Left ventricle myocardium inferior (tissue), 1 donor: ENCODE results near the gene B3GNT5. TPM values are rescaled to one million over a fixed set of nuclear protein-coding genes. Genes with fewer than 3 reads are reported as not detected.

ENCODE experiments used
- DNase-seq: peaks from one replicate; pipeline ENCODE4 v3.0.0-alpha.2; 2020
- H3K27ac ChIP-seq: fragments of 200-600 bp; replicated peaks from 2 replicates; pipeline ENCODE4 v1.8.0; 2021
- H3K27me3 ChIP-seq: fragments of 200-600 bp; 2 replicates; pipeline ENCODE4 v1.8.0; 2021; ENCODE audit warnings: low read depth
- H3K36me3 ChIP-seq: fragments of 200-600 bp; 2 replicates; pipeline ENCODE4 v1.8.0; 2021
- H3K4me1 ChIP-seq: fragments of 200-600 bp; 2 replicates; pipeline ENCODE4 v1.8.0; 2021
- H3K4me3 ChIP-seq: fragments of 200-600 bp; 2 replicates; pipeline ENCODE4 v1.8.0; 2021; ENCODE audit warnings: mild to moderate bottlenecking, moderate library complexity
- H3K9me3 ChIP-seq: fragments of 200-600 bp; replicated peaks from 2 replicates; pipeline ENCODE4 v1.8.0; 2021
- CTCF ChIP-seq: fragments of 200-600 bp; IDR thresholded peaks from 2 replicates; pipeline ENCODE4 v1.8.0; 2021; ENCODE audit warnings: antibody characterized with exemption, mild to moderate bottlenecking, borderline replicate concordance
- intact Hi-C: fragments of 100-400 bp; cut with micrococcal nuclease; formaldehyde crosslinking; loops from one replicate; pipeline ENCODE4 v1.11.0; 2022
- total RNA-seq: library from RNA; stranded (reverse); fragmentation: NEBNext Ultra II Directional; extraction: Animal tissue kit (Norgen Biotek cat#: 25700); gene quantifications from one replicate; pipeline ENCODE4 v1.2.1, GENCODE V29; 2021
- donor health status: DM: no; HTN: yes; CAD: no; lungs with severe emphysema.

B3GNT5 gene
- total RNA-seq, 1 donor from 2014 or later = 2.1 TPM

GRCh38 chr3:183254487-183255347, 1.7 kb downstream of the B3GNT5 start:
- DNase-seq = peak; percentile 30
- Histone ChIP-seq H3K9me3 (no peaks in the 10 kb centered on the region), H3K4me1 (peaks cover 29% of the 10 kb centered on the region), H3K4me3 (peak overlapping the region; percentile 84), H3K27ac (peak overlapping the region; percentile 85), H3K36me3 (no peaks in the 10 kb centered on the region), H3K27me3 (no peaks in the 10 kb centered on the region)
- TF ChIP-seq CTCF = no peak
- intact Hi-C loops = no loop called here

- DNase-seq = no peak
- Histone ChIP-seq H3K36me3 (no peaks in the 10 kb centered on the region), H3K4me3 (peak overlapping the region; percentile 84), H3K4me1 (peaks cover 32% of the 10 kb centered on the region), H3K27ac (peak overlapping the region; percentile 85), H3K9me3 (no peaks in the 10 kb centered on the region), H3K27me3 (no peaks in the 10 kb centered on the region)
- intact Hi-C loops = no loop called here
- TF ChIP-seq CTCF = no peak
Observed at GRCh38 chr3:183255348-183255730, 2.3 kb downstream of the B3GNT5 start.

- DNase-seq = no peak
- Histone ChIP-seq H3K9me3 (no peaks in the 10 kb centered on the region), H3K4me1 (peaks cover 20% of the 10 kb centered on the region), H3K27me3 (no peaks in the 10 kb centered on the region), H3K27ac (no peak overlapping the region), H3K36me3 (no peaks in the 10 kb centered on the region), H3K4me3 (no peak overlapping the region)
- intact Hi-C loops = no loop called here
- TF ChIP-seq CTCF = no peak
Observed at GRCh38 chr3:183259087-183259486, 6.0 kb downstream of the B3GNT5 start.

GRCh38 chr3:183259621-183260020, 6.6 kb downstream of the B3GNT5 start:
- Histone ChIP-seq H3K4me3 (no peak overlapping the region), H3K4me1 (peaks cover 20% of the 10 kb centered on the region), H3K36me3 (no peaks in the 10 kb centered on the region), H3K27me3 (no peaks in the 10 kb centered on the region), H3K9me3 (no peaks in the 10 kb centered on the region), H3K27ac (peak overlapping the region; percentile 16)
- intact Hi-C loops = no loop called here
- no peak for TF ChIP-seq CTCF
- no peak for DNase-seq

GRCh38 chr3:183260167-183260904, 7.3 kb downstream of the B3GNT5 start:
- Histone ChIP-seq H3K27ac (peak overlapping the region; percentile 16), H3K27me3 (no peaks in the 10 kb centered on the region), H3K4me3 (no peak overlapping the region), H3K4me1 (peaks cover 22% of the 10 kb centered on the region), H3K36me3 (no peaks in the 10 kb centered on the region), H3K9me3 (no peaks in the 10 kb centered on the region)
- no peak for TF ChIP-seq CTCF
- DNase-seq = no peak
- intact Hi-C loops = no loop called here
